Left kidney (tissue), 2 donors: ENCODE data around the gene RFNG. TPM values are rescaled to one million over a fixed set of nuclear protein-coding genes. Genes with fewer than 3 reads are reported as not detected.

Source experiments
- DNase-seq: peaks from one replicate; pipeline ENCODE4 v3.0.0-alpha.2; 2013
- polyA plus RNA-seq: library from polyadenylated mRNA; unstranded; fragments of 120-200 nt; gene quantifications from one replicate; pipeline ENCODE4 v1.2.1, GENCODE V29; 2013; ENCODE audit not compliant: insufficient read length

Gene RFNG
- polyA plus RNA-seq, 1 donor: 37.3 TPM

- DNase-seq: no peak
Observed at GRCh38 chr17:82029391-82029790, 22.2 kb downstream of the RFNG start.

GRCh38 chr17:82028966-82029365 lies 22.6 kb downstream of the RFNG start:
- DNase-seq: no peak

- no peak for DNase-seq
Observed at GRCh38 chr17:82028246-82028645, 23.4 kb downstream of the RFNG start.

DNA sequence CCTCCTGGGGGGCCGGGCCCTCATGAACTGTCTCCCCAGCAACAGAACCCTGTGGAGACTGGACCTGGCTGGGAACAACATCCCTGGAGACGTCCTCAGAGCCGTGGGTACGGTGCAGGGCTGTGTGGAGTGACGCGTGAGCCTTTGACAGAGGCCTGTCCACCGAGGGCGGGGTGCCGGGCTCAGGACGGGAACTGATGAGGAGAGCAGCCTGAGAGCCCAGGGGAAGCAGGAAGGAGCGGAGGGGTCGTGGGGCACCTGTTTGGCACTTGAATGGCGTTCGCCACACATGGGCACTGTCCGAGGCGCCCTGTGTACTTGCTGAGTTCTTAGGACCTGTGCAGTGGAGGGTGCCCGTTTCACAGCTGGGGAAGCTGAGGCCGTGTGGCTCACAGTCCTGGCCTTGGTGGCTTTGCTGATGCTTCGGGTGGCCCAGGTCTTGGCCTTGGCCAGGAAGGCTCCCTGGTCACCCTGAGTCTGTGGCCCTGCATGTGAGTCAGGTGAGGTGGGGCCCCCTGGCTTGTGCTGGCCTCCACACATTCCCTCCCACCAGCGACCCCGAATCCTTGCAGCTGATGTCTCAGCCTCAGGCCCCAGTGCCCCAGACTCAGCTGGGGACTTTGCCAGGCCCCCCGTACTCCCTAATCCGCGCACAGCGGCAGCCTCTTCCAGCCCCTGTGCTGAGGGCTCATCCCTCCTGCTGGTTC lies 26.1 kb downstream of the RFNG start:
- DNase-seq: no peak

GRCh38 chr17:82024859-82025258 lies 26.8 kb downstream of the RFNG start:
- DNase-seq: no peak

DNA sequence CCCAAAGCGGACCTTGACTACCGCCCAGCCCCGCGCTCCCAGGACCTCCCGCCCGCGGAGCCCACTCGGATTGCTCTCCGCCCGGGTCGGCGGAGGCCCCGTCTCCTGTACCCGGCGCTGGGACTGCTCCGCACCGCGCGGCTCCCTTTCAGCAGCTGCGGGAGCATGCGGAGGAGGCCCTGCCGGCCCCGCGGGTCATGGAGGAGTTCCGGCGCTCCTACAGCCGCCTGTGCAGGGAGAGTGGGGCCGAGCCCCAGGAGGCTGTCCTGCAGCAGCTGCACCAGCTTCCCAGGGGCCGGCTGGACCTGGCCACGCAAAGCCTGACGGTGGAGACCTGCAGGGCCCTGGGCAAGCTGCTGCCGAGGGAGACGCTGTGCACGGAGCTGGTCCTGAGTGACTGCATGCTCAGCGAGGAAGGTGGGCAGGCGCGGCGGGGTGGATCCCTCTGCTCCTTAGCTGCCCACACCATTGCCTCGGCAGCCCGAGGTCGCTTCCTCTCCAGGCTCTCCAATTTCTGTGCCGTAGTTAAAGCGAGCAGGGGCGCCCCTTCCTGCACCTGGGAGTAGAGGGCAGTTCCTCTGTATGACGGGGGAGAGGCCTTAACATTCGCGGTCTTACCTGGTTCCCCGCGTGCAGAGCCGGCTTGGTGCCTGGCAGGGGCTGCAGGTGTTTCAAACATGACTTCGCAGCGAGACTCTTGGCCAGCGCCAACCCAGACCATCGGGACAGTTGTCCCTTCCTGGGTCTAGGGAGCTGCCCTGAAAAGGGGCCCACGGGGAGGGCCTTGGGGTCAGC lies 28.0 kb downstream of the RFNG start:
- no peak for DNase-seq

GRCh38 chr17:82022981-82023446 lies 28.6 kb downstream of the RFNG start, which contains the start of gene LRRC45:
TSS of gene LRRC45 (plus strand) at chr17:82023305. CDS start at chr17:82023644, 339 bp downstream.
- DNase-seq: peak; percentile 99

GRCh38 chr17:82022310-82022980 lies 29.2 kb downstream of the RFNG start, which contains the start of gene CENPX:
TSS of gene CENPX (minus strand) at chr17:82022878. CDS start at chr17:82022861, 17 bp downstream.
- DNase-seq: no peak

DNA sequence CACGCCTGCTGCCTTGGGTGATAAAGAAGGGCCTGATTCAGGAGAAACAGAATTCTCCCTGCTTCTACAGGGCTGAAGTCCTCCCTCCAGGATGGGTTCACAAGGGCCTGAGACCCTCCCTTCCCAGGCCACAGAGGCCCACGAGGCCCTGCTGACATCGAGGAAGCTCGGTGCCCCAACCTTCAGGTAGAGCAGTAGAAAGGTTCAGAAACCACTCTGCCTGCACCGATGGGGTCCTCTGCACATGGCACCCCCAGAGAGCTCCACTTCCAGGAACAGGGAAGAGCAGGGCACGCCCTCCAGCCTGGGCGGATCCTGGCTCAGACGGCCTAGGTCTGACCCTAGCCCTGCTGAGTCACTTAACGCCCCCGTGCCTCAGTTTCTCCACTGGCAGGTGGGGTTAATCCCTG lies 29.7 kb downstream of the RFNG start:
- no peak for DNase-seq

GRCh38 chr17:82021107-82021899 lies 30.3 kb downstream of the RFNG start:
- no peak for DNase-seq

GRCh38 chr17:82020572-82021106 lies 31.0 kb downstream of the RFNG start:
- no peak for DNase-seq

GRCh38 chr17:82019690-82020571 lies 31.7 kb downstream of the RFNG start:
- no peak for DNase-seq

GRCh38 chr17:82018989-82019689 lies 32.5 kb downstream of the RFNG start:
- DNase-seq: no peak

DNA sequence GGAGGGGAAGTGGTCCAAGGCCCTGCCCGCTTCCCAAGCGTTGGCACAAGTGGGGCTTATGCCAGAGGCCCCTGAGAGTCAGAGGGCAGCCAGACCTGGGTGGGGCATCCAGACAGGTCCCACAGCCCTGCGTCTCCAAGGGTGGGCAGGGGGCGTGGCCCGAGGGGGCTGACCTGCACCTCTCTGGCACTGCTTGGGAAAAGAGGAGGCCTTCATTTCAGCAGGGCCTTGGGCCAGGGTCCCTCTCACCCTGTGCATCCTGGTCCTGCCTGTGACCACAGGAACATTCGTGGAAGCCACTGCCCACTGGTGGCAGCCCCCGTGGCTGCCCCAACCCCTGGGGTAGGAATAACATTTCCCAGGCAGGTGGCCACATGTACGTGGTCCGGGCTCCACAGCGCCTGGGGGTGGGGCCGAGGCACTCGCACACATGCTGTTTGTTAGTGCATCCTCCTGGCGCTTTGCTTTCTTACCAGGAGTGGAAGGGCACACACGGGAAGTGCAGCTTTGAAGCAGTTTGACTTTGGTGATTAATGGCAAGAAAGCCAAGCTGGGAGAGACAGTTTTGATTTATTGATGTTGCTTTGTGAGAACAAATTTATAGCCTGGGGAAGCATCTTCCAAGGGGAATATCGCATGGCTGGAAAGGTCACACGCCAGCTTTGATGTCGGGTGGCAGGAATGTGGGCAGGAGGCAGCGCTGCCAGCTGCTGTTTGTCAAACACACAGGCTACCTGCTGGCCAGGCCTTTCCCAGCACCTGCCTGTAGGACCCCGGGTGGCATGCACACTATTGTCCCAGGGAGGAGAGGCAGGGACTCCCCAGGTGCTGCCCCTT lies 33.2 kb downstream of the RFNG start:
- DNase-seq: no peak

DNA sequence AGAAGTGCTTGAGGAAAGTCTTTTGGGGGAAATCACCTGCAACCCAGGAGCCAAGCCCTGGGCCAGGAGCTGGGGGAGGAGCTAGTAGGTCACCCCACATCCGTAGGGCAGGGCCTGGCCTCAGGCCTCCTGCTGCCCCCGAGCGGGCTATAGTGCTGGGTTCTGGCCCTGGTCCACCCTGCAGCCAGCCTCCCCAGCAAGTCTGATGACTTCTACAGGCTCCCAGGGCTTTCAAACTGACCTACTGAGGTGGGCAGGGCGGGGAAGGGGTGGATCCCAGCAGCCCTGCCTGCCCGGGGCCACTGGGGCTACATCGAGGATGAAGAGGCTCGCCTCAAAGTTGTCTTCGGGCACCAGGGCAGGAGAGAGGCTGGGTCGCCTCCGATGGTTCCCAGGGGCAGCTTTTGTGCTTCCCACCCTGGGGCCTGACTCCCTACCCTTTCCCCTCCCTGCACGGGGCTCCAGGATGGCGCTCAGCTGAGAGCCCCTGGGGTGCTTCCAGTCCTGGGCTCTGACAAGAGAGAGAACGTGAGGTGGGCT lies 33.9 kb downstream of the RFNG start:
- DNase-seq: no peak

DNA sequence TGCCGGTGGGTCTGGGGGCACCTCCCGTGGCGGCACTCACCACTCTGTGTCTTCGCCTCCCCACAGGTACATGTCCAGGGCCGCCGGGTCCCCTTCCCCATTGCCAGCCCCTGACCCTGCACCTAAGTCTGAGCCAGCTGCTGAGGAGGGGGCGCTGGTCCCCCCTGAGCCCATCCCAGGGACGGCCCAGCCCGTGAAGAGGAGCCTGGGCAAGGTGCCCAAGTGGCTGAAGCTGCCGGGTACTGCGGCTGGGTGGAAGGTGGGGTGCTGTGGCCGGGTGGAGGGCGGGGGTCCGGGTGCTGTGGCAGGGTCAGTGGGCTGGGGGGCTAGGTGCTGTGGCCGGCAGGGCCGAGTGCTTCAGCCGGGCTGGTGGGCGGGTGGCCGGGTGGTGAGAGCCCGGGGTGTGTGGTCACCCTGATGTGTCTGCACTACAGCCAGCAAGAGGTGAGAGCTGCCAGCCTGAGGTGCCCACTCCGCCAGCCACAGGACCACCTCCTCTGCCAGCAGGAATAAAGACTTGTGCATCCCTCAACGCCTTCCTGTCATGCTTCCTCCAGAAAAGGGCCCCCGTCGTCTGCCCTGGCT lies 34.6 kb downstream of the RFNG start:
- DNase-seq: no peak

GRCh38 chr17:82016061-82016874 lies 35.3 kb downstream of the RFNG start:
- DNase-seq: no peak
